ENCODE results near the gene ZNF74.
A peak's percentile ranks its signal among the peaks of the same experiment; 100 is the strongest.

ZNF74 gene

GRCh38 chr22:20453222-20453621, 59.3 kb downstream of the ZNF74 start:
- Mint-ChIP-seq H3K36me3 (ENCODE audit: low read depth) (peaks cover 54% of the 10 kb centered on the region), H3K4me3 (no peak overlapping the region), H3K27ac (no peak overlapping the region), H3K27me3 (ENCODE audit: low read depth) (no peaks in the 10 kb centered on the region), H3K9me3 (no peaks in the 10 kb centered on the region), H3K4me1 (peaks cover 8% of the 10 kb centered on the region)
- TF ChIP-seq CTCF (IDR thresholded peaks at IDR 0.05; ENCODE audit: unreplicated experiment in 3 of 3), result no peak

- H3K4me1 Mint-ChIP-seq, result peaks cover 21% of the 10 kb centered on the region
- H3K4me3 Mint-ChIP-seq, result no peak overlapping the region
- no peak overlapping the region for H3K27ac Mint-ChIP-seq
- H3K9me3 Mint-ChIP-seq, result no peaks in the 10 kb centered on the region
- no peak for TF ChIP-seq CTCF (IDR thresholded peaks at IDR 0.05; ENCODE audit: unreplicated experiment in 3 of 3)
- H3K36me3 Mint-ChIP-seq (ENCODE audit: low read depth), result peaks cover 56% of the 10 kb centered on the region
- no peaks in the 10 kb centered on the region for H3K27me3 Mint-ChIP-seq (ENCODE audit: low read depth)
These were observed 61.7 kb downstream of the ZNF74 start for GRCh38 chr22:20455709-20456063.

GRCh38 chr22:20456064-20456721, 62.2 kb downstream of the ZNF74 start:
- Mint-ChIP-seq H3K9me3 (no peaks in the 10 kb centered on the region), H3K4me3 (no peak overlapping the region), H3K36me3 (ENCODE audit: low read depth) (peaks cover 55% of the 10 kb centered on the region), H3K27me3 (ENCODE audit: low read depth) (no peaks in the 10 kb centered on the region), H3K27ac (peak overlapping the region; percentile 43 to 84 (median 53)), H3K4me1 (peaks cover 21% of the 10 kb centered on the region)
- TF ChIP-seq CTCF (IDR thresholded peaks at IDR 0.05; ENCODE audit: unreplicated experiment in 3 of 3), result peak; percentile 83 to 95 (median 92)

GRCh38 chr22:20456722-20457076, 62.7 kb downstream of the ZNF74 start:
- Mint-ChIP-seq H3K27me3 (ENCODE audit: low read depth) (no peaks in the 10 kb centered on the region), H3K4me1 (peaks cover 21% of the 10 kb centered on the region), H3K4me3 (no peak overlapping the region), H3K36me3 (ENCODE audit: low read depth) (peaks cover 50% of the 10 kb centered on the region), H3K9me3 (no peaks in the 10 kb centered on the region), H3K27ac (peak overlapping the region; percentile 43 to 84 (median 53))
- no peak for TF ChIP-seq CTCF (IDR thresholded peaks at IDR 0.05; ENCODE audit: unreplicated experiment in 3 of 3)

- TF ChIP-seq CTCF (IDR thresholded peaks at IDR 0.05; ENCODE audit: unreplicated experiment in 3 of 3), result no peak
- Mint-ChIP-seq H3K27me3 (ENCODE audit: low read depth) (no peaks in the 10 kb centered on the region), H3K36me3 (ENCODE audit: low read depth) (peaks cover 42% of the 10 kb centered on the region), H3K4me3 (no peak overlapping the region), H3K9me3 (no peaks in the 10 kb centered on the region), H3K27ac (no peak overlapping the region), H3K4me1 (peaks cover 21% of the 10 kb centered on the region)
These were observed 63.7 kb downstream of the ZNF74 start for GRCh38 chr22:20457506-20458240.
